ENCODE results near the gene ATP6AP1.
A peak's percentile ranks its signal among the peaks of the same experiment; 100 is the strongest.

ATP6AP1 gene

DNA sequence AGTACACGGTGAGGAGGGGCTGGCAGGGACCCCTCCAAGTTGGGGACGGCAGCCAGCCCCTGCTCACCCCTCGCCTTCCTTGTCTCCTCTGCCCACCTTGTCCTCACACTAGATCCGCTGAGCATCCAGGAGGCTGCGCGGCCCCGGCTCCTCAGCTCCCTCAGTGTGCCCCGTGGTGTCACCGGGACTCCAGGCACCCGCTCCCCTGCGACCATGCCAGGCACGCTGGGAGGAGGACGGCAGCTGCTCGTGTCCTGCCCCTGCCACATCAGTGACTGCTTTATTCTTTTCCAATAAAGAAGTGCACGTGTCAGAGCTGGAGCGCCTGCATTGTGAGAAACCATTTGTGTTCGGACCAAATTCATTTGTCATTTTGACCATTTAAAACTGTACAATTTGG is 21.8 kb downstream of the ATP6AP1 start:
- no peak for DNase-seq

DNA sequence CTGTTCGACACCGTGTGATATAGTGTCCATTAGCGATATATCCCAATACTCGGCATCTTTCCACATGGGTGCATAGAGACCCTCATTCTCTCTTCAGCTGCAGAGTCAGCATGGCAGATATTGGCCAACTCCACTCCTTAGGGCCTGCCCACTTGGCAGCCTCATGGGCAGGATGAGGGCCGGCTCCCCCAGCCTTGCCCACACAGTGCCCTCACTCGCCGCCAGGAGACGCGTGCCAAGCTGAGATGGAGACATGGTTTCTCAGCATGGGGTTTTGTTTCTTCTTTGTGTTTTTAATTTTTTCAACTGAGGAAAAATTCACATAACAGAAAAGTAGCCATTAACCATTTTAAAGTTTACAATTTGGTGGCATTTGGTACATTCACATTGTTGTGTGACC is 24.3 kb downstream of the ATP6AP1 start:
- DNase-seq = no peak

DNA sequence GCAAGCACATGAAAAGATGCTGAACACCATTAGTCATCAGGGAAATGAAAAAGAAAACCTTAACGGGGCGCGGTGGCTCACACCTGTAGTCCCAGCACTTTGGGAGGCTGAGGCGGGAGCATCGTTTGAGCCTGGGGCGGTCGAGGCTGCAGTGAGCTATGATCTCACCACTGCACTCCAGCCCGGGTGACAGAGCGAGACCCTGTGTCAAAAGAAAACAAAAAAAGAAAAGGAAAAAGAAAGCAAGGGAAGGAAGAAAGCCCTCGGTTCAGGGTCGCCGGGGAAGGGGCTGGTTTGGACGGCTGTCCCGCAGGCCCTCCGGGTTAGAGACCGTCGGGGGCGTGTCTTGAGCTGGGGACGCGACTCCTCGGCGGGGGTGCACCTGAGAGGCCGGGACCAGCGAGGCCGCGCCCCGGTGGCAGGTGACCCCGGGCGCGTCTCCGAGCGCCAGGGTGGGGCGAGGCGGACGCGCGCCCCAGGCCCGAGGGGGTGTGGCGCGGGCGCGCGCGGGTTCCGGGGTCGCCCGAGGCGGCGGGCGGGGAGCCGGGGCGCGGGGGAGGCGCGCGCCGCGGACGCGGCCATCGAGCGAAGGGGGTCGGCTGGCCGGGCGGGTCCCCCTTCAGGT is 29.1 kb downstream of the ATP6AP1 start:
- peak; percentile 40 to 43 for DNase-seq

DNA sequence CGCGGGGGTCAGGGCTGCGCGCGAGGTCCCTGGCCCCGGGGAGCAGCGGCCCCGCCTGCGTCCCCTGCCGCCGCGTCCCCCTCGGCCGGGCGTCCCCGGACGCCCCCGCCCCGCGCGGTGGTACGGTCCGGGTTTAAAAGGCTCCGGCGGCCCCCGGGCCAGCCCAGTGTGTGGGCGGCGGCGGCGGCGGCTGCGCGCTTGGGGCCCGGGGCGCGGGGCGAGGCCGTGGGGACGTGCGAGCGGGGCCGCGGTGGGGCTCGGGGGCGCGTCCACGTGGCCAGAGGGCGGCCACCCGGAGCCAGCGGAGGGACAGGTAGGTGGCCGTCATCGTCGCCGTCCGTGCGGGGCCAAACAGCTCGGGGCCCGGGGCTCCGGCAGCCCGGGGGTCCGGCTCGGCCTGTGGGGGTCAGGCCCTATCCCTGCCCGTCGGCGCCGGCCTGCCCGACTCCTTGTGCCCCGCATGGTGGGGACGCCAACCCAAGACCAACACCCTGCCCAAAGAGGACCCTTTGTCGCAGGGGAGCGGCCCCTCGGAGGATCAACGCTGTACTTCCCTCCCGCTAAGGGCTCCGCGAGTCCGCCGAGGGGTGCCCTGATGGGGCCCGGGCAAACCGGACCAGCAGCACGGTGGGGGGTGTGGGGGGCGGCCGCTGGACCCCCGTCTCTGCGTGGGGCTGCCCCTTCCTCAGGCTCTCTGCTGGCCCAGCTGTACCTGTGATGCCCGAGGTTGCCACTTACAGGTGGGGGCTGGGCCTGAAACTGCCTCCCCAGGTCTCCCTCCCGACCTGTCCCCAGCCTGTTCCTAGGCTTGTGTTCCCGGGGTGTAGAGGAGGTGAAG is 29.9 kb downstream of the ATP6AP1 start, which contains the start of gene PLXNA3:
PLXNA3 (plus strand) TSS at position 166 of the 838 bp plus-strand sequence. CDS start 1,903 bp downstream, outside the sequence.
- peak; percentile 46 to 66 for DNase-seq

DNA sequence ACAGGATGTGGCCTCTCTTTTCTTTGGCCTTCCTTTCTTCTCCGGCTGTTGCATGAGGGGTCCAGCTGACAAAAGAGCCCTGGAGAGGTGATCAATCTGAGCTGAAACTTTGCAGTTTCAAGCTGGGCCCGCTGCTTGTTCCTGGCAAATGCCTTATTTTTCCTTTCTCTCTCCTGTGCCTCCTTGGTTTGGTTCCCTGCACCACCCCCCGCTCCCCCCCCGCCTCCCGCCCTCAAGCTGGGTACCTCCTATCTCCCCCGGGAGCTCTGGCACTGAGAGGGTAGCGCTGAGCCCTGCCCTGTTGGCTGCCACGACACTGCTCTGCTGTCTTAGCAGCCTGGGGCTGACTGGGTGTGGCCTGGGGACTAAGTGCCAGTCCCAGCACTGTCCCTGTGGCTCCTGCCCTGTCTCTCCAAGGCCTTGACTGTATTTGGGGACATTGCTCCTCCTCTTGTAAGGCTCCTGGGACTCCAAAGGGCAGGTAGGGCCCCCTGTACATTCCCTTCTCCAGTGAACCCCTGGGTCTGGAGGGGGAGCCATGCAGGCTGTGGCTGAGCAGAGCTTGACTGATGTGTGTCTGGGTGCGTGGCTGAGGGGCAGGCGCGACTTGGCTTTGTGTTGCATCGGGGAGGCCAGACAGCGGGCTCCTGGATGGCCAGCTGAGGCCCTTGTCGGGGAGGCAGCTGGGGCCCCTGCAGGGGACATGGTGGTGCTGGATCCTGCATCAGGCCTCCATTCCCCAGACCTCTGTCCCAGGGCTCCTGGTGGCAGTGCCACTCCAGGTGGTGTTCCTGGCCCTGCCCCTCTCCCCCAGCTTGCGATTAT is 30.7 kb downstream of the ATP6AP1 start:
- DNase-seq = no peak

DNA sequence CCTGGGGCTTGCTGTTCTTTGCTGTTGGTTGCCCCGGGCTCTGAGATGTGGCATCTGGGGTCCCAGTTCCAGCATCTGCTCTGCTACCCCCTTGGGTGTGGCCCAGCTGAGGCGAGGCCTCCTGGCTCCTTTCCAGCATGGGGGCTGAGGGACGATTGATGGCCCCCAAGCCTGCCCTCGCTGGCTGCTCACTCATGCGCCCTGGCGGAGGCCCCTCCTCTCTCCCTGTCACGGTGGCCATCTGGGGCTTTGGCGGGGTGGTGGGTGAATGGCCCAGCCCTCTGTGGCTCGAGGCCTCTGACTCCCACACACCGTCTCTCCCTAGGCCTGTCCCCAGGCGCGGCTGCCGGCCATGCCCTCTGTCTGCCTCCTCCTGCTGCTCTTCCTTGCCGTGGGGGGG is 31.4 kb downstream of the ATP6AP1 start:
- DNase-seq = no peak

DNA sequence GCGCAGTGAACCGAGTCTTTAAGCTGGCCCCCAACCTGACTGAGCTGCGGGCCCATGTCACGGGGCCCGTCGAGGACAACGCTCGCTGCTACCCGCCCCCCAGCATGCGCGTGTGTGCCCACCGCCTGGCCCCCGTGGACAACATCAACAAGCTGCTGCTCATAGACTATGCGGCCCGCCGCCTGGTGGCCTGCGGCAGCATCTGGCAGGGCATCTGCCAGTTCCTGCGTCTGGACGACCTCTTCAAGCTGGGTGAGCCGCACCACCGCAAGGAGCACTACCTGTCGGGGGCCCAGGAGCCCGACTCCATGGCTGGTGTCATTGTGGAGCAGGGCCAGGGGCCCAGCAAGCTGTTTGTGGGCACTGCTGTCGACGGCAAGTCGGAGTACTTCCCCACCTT is 31.8 kb downstream of the ATP6AP1 start:
- no peak for DNase-seq

DNA sequence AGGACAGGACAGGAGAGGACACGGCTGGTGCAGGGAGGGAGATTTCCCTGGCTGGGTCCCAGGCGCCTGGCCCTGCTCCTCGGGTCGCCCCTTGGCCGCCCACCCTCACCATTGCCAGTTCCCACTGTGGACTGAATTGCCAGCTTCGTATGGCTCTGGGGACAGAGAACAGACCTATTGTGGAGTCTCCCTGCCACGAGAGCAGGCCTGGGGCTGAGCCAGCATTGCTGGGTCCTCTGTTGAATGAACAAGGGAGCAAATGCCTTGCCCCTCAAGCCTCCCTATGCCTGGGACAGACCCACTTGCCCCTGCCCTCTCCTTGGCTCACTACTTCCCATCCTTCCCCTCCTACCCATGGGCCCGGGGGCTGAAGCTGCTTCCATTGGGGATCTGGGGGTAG is 33.9 kb downstream of the ATP6AP1 start:
- no peak for DNase-seq

DNA sequence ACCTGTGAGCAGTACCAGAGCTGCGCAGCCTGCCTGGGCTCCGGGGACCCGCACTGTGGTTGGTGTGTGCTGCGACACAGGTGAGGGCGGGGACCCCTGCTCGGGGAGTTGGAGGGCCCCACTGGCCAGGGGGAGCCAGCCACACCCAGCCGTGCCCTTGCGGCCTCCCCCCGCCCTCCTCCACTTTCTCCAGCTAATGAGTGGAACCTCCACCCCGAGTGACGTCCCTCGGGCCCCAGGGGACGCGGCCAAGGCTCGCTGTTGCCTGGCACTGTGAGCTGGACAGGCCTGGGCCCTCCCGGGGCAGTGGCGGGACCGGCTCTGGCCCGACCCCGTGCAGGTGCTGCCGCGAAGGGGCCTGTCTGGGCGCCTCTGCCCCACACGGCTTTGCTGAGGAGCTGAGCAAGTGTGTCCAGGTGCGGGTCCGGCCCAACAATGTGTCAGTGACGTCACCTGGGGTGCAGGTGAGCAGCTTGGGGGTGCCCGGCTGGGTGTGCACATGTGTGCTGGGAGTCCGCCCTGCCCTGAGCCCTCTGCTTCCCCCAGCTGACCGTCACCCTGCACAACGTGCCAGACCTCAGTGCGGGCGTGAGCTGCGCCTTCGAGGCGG is 35.2 kb downstream of the ATP6AP1 start:
- DNase-seq = no peak

DNA sequence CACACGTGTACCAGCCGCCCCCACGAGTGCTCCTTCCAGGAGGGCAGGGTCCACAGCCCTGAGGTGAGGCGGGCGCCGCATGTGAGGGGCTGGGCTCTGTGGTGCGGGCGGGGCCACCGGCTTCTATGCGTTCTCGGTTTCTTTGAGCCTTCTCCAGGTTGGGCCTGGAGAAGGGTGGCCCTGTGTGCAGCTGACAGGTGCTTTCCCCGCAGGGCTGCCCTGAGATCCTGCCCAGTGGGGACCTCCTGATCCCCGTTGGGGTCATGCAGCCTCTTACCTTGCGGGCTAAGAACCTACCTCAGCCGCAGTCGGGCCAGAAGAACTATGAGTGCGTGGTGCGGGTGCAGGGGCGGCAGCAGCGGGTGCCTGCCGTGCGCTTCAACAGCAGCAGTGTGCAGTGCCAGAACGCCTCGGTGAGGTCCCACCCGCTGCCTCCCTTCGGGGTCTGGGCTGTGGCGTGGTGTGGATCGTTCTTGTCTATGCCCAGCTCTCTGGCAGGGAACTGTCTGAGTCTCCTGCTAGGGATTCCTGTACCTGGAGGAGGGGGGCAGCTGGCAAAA is 36.4 kb downstream of the ATP6AP1 start:
- DNase-seq = no peak

DNA sequence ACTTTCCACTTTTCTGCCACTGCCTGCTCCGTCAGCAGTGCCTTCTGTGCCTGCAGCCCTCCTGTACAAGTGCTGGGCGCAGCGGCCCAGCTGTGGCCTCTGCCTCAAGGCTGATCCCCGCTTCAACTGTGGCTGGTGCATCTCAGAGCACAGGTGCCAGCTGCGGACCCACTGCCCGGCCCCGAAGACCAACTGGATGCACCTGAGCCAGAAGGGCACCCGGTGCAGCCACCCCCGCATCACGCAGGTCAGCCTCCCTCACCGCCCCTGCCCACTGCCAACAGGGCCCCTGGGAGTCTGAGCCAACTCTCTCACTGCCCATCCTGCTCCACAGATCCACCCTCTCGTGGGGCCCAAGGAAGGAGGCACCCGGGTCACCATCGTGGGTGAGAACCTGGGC is 37.1 kb downstream of the ATP6AP1 start:
- no peak for DNase-seq

DNA sequence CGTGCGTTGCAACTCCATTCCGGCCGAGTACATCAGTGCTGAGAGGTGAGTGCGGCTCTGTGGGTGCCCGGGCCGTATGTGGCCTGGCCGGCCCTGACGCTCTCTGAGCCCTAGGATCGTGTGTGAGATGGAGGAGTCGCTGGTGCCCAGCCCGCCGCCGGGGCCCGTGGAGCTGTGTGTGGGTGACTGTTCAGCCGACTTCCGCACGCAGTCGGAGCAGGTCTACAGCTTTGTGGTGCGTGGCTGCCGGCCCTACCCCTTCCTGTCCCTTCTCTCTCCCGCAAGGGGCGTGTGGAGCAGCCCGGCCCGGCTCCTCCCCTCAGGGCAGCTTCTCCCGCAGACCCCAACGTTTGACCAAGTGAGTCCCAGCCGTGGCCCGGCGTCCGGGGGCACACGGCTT is 37.6 kb downstream of the ATP6AP1 start:
- no peak for DNase-seq

DNA sequence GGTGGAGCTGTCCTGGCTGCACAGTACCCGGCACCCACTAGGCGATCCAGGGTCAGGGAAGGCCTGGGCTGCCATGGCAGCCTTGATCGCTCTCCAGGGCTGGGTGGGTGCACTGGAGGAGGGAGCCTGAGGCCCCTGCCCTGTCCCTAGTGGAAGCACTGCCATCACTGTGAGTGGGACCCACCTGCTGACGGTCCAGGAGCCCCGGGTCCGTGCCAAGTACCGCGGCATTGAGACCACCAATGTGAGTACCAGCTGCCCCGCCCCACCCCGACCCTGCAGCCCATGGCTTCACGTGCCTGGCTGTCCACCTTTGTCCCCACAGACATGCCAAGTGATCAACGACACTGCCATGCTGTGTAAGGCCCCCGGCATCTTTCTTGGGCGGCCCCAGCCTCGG is 38.4 kb downstream of the ATP6AP1 start:
- DNase-seq = no peak

DNA sequence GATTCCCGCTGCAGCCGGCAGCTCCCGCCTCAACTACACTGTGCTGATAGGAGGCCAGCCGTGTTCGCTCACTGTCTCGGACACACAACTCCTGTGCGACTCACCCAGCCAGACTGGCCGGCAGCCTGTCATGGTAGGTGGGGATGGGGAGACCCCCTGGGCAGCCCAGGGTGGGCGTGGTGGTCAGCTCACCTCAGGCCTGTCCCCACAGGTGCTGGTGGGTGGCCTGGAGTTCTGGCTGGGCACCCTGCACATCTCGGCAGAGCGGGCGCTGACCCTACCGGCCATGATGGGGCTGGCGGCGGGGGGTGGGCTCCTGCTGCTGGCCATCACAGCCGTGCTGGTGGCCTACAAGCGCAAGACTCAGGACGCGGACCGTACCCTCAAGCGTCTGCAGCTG is 39.1 kb downstream of the ATP6AP1 start:
- DNase-seq = no peak

DNA sequence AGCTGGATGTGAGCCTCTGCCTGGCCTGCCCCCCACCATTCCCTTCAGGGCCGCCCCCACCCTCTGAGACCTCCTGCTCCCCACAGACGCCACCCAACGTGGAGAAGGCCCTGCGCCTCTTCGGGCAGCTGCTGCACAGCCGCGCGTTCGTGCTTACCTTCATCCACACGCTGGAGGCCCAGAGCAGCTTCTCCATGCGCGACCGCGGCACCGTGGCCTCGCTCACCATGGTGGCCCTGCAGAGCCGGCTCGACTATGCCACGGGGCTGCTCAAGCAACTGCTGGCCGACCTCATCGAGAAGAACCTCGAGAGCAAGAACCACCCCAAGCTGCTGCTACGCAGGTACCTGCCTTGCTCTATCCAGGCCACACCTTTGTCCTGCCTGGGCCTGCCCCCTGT is 39.7 kb downstream of the ATP6AP1 start:
- no peak for DNase-seq

DNA sequence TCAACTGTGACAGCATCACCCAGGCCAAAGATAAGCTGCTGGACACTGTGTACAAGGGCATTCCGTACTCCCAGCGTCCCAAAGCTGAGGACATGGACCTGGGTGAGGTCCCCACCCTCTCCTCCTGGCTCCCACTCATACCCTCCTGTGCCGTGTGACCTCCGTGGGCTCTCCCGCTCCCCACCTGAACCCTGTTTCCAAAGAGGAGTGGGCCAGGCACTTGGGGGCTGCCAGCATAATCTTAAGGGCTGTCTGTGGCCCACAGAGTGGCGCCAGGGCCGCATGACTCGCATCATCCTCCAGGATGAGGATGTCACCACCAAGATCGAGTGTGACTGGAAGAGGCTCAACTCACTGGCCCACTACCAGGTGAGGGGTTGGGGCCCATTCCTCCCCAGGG is 40.6 kb downstream of the ATP6AP1 start:
- DNase-seq = no peak

DNA sequence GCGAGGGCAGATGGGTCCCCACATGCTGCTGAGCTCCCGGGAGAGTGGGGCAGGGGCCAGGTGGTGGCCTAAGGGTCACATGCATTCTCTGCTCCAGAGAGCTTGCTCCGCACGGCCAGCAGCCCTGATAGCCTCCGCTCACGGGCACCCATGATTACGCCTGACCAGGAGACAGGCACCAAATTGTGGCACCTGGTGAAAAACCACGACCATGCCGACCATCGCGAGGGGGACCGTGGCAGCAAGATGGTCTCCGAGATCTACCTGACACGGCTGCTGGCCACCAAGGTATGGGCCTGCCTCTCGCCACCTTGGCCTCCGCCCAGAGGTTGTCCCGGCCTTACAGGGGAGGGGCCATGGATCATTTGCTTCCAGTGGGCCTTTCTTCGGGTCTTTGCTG is 41.4 kb downstream of the ATP6AP1 start:
- no peak for DNase-seq

DNA sequence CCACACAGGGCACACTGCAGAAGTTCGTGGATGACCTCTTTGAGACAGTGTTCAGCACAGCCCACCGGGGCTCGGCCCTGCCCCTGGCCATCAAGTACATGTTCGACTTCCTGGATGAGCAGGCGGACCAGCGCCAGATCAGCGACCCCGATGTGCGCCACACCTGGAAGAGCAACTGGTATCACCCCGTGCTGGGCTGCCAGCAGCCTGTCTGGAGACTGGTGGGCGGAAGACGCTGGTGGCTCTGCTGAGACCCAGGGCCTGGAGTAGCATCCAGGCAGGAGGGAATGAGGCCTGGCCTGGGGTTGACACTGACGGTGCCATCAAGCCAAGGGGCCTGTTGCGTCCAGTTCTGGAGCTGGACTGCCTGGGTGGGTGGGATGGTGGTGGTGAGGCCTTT is 42.0 kb downstream of the ATP6AP1 start:
- DNase-seq = no peak

DNA sequence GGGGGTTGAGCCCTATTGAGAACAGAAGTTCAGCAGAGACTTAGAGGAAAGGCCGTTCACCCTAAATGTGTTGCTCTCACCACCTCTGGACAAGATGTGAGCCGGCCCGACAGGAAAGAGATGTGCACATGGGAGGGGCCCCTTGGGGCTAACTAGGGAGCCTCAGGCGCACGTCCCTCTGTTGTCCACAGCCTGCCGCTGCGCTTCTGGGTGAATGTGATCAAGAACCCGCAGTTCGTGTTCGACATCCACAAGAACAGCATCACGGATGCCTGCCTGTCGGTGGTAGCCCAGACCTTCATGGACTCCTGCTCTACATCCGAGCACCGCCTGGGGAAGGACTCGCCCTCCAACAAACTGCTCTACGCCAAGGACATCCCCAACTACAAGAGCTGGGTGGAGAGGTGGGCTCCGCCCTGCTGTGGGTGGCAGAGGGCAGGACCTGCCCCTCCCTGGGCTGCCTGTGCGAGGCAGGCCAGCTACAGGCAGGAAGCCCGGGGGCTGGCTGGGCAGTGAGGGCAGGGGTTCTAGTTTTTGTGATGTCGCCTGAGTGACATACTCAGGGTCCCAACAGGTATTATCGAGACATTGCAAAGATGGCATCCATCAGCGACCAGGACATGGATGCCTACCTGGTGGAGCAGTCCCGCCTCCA is 42.6 kb downstream of the ATP6AP1 start:
- DNase-seq = no peak

DNA sequence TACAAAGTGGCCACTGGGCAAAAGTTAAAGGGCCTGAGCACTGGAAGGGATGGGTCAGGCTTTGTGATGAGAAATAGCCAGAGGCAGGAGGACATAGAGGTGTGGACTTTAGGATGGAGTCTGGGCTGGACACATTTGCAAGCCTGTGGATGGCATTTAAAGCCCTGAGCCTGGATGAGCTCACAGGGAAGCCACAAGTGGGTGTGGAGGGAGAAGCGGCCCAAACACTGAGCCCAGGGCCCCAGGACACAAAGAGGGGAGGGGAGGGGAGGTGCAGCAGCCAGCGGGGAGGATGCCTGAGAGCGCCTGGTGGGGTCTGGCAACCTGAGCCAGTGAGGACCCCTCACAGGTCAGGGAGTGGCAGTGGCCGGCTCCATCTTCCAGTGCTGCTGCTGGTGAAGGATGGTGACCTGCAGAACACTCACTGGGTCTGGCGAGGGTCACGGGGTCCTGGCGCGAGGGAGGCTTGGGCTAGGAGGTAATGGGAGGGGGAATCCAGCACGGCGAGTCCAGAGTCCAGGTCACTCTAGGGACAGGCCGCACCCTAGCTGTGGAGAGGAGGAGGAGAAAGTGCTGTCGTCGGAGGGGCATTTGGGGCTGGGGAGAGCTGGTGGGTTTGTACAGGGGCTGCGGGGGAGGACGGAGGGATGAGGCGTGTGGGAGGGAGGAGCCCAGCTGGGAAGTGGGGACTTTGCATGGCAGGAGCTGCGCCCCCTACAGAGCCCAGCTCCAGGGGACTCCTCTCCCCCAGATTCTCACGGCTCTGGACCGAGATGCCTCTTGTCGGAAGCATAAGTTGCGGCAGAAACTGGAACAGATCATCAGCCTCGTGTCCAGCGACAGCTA is 43.6 kb downstream of the ATP6AP1 start:
- DNase-seq = no peak
